NCI-H345 treated with DMSO at 0.1 percent for 48 hours (cell line): ENCODE results near the gene ACTRT2.

Source experiments
- DNase-seq: peaks from one replicate; lab custom pipeline; 2025; ENCODE audit not compliant: unreplicated experiment; lab: John Stamatoyannopoulos, UW

The ACTRT2 gene

DNA sequence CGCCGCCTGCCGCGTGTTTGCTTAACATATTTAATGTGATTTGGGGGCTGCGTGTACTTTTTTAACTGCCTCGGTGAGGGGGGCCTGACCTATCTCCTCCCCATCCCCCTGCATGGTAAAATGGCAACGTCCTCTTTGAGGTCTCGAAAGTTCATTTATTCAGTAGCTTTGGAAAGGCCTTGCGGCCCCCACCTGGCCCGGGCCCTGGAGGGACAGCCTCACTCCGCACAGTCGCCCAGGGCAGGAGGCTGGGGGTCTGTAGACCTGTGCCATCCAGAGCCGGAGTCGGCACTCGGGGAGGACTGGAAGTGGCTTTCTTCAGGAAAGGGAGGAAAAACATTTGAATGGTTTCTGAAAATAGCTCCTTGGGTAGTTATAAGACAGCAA lies 38.0 kb upstream of the ACTRT2 start:
- no peak for DNase-seq

DNA sequence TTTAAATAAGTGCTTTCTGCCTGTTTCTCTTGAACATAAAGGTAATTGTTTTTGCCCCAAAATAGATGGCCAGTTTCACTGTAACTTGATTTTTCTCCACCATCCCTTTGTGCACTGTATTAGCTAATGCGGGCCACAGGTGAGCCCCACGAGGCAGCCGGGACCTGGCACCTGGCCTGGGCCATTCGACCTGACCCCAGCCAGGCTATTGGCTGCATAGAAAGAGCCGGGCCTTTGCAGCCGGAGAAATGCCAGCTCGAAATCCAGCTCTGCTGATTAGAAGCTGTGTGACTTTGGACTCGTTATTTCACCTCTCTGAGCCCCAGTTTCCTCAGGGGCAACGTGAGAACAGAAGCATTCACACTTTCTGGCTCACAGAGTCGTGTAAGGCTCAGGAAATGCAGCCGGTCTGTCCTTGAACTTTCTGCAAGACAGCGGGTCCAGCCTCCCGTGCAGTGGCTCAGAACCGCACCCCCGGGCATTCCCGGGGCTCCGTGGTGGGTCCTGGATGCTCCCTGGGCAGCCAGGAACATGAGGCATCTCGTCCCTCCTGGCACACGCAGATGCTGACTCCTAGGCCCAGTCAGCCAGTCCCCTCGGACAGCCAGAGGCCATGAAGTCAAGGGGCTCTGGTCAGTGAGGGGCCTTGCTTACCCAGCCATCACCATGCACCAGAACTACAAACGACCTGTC lies 37.4 kb upstream of the ACTRT2 start:
- DNase-seq = no peak

DNA sequence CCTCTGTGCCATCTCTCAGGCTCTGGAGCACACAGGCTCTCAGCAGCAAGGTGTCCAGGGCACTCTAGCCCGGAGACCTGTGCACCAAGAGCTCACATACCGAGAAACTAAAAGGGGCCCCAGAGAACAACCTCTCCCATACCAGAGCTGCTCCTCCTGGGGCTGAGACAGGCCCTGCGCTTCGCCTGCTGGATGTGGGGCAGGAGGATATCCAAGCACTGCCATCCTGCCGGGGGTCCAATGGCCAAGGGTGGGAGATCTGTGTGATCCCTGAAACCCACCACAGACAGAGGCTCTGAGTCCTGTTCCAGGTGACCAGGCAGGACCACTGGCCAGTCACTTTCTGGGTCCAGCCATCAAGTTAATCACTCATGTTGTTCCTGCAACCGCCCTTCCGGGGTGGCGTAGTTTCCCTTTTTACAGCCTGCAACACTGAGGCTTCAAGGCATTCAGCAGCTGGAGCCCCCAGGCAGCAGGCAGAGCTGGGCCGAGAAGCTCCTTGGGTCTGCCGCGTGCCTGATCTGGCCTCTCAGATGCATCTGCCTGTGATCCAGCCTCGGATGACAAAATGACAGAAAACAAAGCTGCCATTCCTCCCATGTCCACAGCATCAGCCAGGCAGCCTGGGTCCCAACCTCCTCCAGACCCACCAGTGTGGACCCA lies 36.7 kb upstream of the ACTRT2 start:
- no peak for DNase-seq

DNA sequence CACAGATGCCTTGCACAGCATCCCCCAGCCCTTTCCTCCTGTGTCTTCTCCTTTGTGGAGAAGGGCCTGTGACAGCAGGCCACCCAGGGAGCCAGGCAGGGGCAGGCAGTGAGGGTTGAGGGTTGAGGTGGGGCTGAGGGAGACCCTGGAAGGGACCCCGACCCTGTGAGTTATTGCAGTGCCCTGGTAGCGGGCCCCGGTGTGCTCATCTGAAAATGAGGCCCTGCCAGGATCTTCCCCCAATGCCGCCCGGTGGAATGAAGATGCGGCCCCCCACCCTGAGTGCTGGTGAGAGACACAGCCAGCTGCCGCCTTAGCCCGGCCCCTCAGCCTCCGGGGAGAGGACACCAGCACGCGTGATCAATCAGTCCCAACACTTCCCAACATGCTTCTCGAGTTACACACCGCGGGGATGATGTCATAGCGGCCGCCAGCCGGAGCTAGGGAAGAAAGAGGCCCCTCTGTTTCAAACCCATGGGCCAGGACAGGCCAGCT lies 36.2 kb upstream of the ACTRT2 start:
- DNase-seq = no peak

DNA sequence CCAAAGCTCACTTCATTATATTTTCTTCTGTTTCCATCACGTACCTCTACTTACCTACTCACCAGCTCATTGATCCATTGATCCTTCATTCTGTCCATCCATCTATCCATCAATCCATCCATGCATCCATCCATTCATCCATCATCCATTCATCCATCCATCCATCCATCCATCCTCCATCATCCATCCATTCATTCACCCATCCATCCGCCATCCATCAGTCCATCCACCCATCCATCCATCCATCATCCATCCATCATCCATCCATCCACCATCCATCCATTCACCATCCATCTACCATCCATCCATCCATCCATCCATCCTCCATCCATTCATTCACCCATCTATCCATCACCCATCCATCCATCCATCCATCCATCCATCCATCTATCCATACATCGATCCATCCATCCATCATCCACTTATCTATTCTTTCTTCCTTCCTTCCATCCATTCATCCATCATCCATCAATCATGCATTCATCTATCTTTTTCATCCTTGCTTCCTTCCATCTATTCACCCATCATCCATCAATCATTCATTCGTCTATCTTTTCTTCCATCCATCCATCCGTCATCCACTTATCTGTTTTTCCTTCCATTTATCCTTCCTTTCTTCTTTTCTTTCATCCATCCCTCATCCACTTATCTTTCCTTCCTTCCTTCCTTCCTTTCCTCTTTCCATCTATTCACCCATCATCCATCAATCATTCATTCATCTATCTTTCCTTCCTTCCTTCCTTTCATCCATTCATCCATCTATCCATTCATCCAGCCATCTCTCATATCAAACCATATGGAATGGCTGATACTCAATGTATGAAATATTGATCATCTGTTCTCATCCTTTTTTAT lies 35.3 kb upstream of the ACTRT2 start:
- no peak for DNase-seq

DNA sequence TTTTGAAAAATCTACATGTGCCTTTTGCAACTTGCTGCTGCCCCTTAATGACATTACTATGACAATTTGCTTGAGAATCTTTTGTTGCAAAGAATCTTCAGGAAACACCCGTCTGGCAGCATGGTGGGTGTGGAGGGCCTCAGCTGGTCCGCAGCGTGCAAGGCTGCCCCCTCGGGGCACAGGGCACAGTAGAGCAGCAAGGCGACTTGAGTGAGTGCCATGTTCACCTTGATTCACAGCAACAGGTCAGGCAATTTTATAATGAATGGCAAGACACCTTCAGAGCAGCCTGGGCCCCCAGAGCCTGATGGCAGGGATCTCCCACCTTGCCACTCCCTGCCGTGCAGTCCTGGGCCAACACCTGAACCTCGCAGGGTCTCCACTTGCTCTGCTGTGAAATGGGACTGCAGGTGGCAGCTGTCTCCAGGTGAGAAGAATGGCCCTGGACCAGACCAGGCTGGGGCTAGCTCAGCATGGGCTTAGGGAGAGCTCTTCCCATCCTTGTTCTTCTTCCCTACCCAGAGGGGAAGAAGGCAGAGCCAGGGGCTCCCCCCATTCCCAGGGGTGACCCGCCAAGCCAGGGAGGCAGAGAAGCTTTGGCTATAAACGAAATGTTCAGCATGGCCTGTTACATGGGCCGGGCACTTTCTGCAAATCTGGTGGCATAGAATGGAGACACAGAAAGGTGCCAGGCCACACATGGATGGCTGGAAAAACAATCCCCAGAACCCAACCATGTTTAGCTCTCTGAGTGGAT lies 34.5 kb upstream of the ACTRT2 start:
- DNase-seq = no peak

DNA sequence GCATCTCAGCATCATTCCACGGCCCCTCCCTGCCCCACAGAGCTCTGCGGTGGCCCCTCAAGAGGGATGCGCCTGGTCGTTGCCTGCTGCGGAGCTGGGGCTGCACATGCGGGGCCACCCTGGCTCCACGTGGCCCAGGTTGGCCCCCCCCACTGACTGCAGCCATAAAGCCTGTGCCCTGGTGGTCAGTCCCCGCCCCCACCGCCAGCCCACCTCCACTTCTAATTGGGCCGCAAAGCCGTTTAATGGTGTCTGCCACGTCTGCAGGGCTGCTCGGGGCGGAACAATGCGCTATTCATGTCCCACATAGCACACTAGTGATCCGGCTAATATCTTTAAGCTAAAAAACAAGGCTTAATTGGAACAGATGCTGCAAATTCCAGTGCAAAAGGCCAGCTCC lies 33.5 kb upstream of the ACTRT2 start:
- no peak for DNase-seq

DNA sequence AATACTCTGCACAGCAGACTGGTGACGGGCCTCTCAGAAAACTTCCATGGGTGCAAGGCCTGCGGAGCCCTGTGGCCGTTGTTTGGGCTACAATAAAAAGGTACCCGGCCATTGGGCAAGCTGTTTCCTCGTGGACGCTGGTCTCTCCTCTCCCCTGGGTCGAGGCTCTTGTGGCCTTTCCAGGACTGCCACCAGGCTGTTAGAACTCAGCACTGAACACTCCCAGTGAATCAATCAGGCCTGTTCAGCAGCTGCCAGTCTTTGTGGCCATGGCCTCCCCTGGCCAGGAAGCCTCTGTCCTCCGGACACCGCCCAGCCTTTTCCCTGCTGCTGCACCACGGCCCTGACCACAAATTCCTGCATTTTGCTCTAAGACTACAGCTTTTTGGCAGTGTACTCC lies 33.0 kb upstream of the ACTRT2 start:
- no peak for DNase-seq

DNA sequence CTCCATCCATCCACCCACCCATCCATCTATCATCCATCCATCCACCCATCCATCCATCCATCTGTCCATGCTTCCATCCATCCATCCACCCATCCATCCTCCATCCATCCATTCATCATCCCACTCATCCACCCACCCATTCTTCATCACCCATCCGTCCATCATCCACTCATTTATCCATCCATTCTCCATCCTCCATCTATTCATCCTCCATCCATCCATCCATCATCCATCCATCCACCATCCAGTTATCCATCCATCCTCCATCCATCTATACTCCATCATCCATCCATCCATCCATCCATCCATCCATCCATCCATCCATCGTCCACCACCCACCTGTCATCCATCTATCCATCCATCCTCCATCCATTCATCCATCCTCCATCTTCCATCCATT lies 32.1 kb upstream of the ACTRT2 start:
- DNase-seq = no peak

DNA sequence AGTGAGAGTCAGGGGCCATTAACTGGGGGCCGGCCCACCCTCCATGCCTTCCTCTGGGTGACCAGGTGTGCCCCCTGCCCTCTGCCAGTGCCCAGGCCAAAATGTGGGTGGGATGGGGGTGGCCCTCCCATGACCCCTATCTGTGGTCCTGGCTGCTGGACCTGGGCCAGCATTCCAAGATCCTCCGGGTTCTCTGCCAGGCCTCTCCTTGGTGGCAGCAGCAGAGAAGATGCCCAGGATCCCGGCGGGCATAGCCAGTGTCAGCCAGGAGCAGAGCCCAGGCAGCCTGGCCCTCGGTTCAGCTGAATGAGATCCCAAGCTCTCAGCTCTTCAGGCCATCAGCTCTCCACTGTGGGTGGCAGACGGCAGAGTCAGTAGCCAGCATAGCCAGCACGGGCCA lies 31.3 kb upstream of the ACTRT2 start:
- no peak for DNase-seq

DNA sequence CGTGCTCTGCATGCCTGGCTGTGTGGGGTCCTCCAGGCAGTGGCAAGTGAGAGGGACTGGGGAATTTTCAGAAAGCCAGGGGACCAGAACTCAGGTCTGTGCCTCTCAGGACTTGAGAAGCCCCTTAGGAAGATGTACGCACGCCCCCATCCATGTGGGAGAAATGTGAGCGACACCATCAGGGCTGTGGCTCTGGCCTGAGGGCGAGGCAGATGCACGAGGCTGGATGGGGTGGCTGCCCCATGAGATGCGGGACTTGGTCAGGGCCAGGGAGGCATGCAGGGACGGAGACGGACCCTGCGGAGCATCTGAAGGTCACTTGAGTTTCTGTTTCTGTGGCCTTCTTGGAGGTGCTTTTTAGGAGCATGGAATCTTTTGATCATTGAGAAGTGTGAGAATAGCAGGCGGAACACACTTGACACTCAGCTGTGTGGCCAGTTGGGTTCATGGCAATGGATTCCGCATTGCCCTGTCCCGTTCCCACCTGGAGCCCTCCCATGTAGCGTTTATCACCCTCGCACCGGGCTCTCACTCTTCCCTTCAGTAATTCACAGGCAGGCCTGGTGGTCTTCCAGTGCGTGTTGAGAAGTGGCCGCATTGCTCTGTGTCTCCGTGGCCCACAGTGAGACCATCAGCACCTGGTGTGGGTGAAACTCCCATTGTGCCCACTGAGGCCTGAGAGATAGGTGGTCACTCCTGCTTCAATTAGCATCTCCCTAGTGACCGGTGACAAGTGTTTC lies 30.7 kb upstream of the ACTRT2 start:
- DNase-seq = no peak

DNA sequence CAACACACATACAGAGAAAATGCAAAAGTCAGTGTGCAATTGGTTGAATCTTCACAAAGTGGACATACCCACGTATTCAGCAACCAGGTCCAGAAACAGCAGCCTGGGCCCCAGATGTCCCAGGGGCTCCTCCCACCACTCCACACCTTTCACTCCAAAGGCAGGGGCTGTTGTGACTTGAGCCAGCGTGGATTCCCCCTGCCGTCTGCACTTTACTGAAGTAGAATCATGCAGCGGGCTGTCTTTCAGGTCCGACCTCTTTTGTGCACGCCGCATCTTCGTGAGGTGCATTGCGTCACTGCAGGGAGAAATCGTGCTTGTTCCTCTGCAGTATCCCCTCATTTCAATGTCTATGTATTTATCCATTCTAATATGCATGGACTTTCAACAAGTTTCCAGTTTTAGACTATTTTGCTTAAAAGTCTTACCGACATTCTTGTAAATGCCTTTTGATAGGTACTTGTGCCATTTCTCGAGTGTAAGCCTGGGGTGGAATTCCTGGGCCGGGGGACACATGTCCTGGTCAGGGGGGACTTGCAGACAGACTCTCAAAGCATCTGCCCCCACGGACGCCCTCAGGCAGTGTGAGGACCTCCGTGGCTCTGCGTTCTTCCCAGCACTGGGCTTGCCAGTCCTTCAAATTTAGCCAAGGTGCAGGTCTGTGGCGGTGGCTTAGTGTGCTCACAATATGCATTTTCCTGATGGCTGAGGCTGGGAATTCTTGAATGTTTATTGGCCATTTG lies 29.3 kb upstream of the ACTRT2 start:
- no peak for DNase-seq

DNA sequence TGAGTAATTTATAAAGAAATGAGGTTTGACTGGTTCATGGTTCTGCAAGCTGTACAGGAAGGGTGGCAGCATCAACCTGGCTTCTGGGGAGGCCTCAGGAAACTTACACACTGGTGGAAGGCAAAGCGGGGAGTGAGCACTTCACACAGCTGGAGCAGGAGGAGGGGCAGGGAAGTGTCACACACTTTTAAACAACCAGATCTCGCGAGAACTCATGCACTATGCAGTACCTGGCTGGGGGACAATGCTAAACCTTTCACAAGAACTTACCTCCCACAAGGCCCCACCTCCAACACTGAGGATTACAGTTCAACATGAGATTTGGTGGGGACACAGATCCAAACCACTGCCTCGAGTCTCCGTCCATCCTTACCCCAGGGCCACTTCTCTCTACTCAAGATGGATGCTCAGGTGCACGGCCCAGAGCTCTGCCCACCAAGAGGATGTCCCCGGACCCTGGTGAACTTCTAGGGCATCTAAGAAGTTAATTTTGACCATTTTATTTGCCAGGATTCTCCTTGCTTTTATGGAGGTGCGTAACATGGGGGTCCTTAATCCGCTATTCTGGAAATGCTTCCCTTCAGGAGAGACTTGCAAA lies 22.7 kb upstream of the ACTRT2 start:
- DNase-seq = no peak

DNA sequence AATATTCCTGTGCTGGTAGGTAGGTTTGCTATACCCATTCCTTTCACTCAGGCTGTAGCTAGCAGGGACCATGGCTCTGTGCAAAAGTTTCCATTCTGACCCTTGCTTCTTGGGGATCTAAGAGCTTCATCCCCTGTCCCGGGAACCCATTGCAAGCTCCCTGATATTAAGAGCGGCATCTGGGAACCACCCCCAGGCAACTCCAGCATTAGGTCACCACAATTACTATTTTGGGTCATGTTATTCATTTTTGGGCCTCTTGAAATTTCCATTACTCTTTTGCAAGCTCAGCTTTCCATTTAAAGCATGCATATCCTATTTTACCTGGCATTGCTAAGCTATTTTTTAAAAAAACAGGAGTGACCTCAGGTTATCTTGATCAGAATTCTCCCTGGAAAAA lies 22.1 kb upstream of the ACTRT2 start:
- no peak for DNase-seq

DNA sequence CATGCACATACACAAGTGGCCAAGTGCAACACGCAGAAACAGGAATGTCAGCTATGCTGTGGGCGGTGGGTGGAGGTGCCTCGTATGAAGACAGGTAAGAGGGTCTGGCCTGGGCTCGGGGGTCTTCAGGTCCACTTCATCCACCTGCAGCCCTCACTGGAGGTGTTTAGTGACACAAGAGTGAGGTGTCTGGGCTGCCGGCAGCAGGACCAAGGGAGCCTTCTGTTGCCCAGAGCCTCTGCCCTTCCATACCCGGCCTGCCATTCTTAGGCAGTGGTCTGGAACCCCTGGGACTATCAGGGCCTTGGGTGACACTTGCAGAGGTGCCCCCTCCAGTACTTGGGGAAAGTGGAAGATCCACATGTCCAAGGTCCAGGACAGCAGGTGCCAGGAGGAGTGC lies 21.7 kb upstream of the ACTRT2 start:
- no peak for DNase-seq

DNA sequence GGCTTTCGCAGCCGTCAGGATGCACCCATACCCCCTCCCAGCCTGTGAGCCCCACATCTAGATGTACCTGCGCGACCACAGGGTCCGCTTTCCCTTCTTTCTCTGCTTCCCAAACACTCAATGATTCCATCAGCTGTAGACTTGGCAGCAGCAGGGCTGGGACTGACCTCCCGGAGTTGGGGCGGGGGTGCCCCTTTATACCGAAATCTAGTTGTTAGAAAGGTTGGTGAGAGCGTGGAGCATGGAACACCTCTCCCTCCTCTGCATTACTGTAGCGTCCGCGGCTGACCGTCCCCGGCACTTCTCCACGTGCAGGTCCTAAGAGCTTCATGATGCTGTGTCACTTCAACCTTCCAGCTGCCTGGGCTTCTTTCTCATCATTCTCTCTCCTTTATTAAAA lies 21.1 kb upstream of the ACTRT2 start:
- no peak for DNase-seq

DNA sequence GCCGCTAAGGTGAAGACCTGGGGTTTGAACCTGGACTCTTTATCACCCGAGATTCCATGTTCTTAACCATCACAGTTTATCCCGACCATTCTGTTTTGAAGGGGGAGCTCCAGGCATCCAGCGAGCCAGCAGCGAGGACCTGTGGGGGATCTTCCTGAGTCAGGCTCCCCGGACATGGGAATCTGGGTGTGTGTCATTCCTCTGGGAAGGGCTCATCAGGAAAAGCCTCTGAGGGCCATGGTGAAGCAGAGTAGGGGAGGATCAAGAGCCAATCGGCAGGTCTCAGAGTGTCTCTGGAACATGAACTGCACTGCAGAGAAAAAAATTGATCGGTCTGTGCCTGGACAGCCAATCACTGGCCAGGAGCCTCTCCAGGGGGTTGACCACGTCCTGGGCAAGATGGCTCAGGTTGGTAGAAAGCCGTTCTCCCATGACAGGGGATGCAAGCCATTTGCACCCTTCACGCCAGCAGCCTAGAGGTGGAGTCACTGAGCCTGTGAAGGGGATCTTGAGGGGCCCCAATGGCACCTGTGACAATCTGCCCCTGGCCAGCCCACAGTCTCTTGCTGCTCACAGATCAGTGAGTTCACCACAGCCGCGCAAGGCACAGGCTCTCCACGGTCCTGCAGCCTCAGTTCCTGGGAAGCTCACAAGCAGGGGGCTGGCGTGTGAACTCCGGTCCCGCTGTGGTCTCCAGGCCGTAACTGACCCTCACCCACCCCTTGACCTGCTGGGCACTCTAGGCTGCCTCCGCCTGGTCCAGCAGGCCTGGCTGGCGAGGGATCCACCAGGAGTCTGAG lies 20.4 kb upstream of the ACTRT2 start:
- no peak for DNase-seq

DNA sequence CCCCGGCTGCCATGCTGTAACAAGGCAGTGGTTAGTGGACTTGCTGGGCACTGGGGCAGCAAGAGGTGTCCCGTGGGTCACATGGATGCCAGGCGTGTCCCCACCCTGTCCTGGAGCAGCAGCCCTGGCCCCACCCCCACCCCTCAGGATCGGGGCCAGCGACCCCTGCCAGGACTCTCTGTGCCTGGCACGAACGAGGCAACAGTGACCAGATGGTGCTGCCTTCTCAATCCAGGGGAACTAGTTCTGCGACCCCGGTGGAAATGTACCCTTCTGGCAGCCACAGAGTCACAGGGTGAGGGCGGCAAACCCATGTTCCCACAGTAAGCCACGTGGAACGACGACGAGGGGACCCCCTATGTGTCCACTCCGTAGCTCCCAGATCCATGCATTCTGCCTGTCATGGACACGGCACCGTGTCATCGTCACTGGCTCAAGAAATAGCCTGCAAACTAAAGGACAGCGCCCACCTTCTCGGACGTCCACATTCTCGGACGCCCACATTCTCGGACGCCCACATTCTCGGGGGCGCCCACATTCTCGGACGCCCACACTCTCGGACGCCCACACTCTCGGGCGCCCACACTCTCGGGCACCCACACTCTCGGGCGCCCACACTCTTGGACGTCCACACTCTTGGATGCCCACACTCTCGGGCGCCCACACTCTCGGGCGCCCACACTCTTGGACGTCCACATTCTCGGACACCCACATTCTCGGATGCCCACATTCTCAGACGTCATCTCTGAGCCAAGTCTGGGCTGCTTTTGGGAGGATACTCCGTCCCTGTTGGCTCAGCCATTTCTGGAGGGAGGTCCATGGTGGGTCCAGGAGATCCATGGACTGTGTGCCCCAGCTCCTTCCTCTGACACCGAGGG lies 19.6 kb upstream of the ACTRT2 start:
- DNase-seq = no peak
